ENCODE results near the gene ACTMAP. TPM values are rescaled to one million over a fixed set of nuclear protein-coding genes. Genes with fewer than 3 reads are reported as not detected.

ACTMAP gene
- total and polyA plus RNA-seq, 2 of the 13 experiments (the other 11 are each of a cell fraction or from before 2014, with no cell fraction given), result 2.2 to 7.9 TPM

DNA sequence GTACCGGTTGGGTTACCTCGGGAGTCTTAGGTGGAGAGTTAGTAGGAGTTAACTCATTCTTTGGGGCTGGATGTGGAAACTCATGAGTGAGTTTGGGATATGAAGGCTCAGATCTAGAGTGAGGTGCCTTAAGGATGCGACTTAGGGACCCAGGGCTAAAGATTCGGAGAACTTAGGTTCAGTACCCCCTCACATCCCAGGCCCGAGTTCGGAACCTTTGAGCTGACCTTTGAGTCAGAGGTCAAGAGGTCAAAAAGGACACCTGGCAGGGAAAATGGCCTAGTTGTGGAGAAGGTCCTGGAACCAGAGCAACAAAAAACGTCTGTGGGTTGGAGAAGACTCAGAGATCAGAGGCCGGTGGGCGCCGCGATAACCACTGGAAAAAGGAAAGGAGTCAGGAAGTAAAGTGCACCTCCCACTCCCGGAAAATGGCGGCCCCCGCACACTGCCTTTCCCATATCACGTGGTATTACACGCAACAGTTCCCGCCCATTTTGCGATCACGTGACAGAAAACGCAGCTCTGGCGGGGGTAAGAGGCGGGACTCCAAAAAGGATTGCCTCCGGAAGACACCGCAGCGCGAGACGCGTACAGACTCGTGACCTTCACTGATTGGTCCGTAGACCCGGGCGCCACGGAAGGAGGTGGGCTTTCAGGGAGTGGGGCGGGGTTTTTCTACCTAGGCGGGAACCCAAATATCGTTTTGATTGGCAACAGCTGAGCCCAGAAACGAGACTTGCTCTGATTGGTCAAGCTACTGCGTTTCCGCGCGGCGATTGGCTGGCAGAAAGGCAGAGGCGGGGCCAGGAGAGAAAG, at the start of gene ACTMAP (continued):
- TF ChIP-seq, protein P1, sequence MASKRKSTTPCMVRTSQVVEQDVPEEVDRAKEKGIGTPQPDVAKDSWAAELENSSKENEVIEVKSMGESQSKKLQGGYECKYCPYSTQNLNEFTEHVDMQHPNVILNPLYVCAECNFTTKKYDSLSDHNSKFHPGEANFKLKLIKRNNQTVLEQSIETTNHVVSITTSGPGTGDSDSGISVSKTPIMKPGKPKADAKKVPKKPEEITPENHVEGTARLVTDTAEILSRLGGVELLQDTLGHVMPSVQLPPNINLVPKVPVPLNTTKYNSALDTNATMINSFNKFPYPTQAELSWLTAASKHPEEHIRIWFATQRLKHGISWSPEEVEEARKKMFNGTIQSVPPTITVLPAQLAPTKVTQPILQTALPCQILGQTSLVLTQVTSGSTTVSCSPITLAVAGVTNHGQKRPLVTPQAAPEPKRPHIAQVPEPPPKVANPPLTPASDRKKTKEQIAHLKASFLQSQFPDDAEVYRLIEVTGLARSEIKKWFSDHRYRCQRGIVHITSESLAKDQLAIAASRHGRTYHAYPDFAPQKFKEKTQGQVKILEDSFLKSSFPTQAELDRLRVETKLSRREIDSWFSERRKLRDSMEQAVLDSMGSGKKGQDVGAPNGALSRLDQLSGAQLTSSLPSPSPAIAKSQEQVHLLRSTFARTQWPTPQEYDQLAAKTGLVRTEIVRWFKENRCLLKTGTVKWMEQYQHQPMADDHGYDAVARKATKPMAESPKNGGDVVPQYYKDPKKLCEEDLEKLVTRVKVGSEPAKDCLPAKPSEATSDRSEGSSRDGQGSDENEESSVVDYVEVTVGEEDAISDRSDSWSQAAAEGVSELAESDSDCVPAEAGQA (IDR thresholded peaks at IDR 0.05; ENCODE audit: low read depth), result peak; percentile 93
- TF ChIP-seq, protein P1 (CRISPR knock-in tag; IDR thresholded peaks at IDR 0.05; ENCODE audit: borderline replicate concordance), result no peak; the same call in 1 of the 2 replicates
- TF ChIP-seq, protein P2, sequence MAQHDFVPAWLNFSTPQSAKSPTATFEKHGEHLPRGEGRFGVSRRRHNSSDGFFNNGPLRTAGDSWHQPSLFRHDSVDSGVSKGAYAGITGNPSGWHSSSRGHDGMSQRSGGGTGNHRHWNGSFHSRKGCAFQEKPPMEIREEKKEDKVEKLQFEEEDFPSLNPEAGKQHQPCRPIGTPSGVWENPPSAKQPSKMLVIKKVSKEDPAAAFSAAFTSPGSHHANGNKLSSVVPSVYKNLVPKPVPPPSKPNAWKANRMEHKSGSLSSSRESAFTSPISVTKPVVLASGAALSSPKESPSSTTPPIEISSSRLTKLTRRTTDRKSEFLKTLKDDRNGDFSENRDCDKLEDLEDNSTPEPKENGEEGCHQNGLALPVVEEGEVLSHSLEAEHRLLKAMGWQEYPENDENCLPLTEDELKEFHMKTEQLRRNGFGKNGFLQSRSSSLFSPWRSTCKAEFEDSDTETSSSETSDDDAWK (CRISPR knock-in tag; IDR thresholded peaks at IDR 0.05), result no peak
- TF ChIP-seq ZFP82 (CRISPR knock-in tag; IDR thresholded peaks at IDR 0.05; ENCODE audit: borderline replicate concordance) (no peak), HNRNPL (IDR thresholded peaks at IDR 0.05; ENCODE audit: low read depth, low read length) (0 out of 2 replicates have a peak, but pooled peaks have one; percentile 22), REXO4 (CRISPR knock-in tag; IDR thresholded peaks at IDR 0.05; ENCODE audit: borderline replicate concordance) (no peak), ZNF329 (CRISPR knock-in tag; IDR thresholded peaks at IDR 0.05; ENCODE audit: low read depth) (no peak), SMC3 (IDR thresholded peaks at IDR 0.05; ENCODE audit: low read length) (no peak), SRSF4 (IDR thresholded peaks at IDR 0.05; ENCODE audit: low read depth, low read length, poor library complexity, severe bottlenecking) (no peak)
- TF ChIP-seq, protein P3, sequence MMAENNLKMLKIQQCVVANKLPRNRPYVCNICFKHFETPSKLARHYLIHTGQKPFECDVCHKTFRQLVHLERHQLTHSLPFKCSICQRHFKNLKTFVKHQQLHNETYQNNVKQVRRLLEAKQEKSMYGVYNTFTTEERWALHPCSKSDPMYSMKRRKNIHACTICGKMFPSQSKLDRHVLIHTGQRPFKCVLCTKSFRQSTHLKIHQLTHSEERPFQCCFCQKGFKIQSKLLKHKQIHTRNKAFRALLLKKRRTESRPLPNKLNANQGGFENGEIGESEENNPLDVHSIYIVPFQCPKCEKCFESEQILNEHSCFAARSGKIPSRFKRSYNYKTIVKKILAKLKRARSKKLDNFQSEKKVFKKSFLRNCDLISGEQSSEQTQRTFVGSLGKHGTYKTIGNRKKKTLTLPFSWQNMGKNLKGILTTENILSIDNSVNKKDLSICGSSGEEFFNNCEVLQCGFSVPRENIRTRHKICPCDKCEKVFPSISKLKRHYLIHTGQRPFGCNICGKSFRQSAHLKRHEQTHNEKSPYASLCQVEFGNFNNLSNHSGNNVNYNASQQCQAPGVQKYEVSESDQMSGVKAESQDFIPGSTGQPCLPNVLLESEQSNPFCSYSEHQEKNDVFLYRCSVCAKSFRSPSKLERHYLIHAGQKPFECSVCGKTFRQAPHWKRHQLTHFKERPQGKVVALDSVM (CRISPR knock-in tag; IDR thresholded peaks at IDR 0.05), result no peak
- TF ChIP-seq, protein P4, sequence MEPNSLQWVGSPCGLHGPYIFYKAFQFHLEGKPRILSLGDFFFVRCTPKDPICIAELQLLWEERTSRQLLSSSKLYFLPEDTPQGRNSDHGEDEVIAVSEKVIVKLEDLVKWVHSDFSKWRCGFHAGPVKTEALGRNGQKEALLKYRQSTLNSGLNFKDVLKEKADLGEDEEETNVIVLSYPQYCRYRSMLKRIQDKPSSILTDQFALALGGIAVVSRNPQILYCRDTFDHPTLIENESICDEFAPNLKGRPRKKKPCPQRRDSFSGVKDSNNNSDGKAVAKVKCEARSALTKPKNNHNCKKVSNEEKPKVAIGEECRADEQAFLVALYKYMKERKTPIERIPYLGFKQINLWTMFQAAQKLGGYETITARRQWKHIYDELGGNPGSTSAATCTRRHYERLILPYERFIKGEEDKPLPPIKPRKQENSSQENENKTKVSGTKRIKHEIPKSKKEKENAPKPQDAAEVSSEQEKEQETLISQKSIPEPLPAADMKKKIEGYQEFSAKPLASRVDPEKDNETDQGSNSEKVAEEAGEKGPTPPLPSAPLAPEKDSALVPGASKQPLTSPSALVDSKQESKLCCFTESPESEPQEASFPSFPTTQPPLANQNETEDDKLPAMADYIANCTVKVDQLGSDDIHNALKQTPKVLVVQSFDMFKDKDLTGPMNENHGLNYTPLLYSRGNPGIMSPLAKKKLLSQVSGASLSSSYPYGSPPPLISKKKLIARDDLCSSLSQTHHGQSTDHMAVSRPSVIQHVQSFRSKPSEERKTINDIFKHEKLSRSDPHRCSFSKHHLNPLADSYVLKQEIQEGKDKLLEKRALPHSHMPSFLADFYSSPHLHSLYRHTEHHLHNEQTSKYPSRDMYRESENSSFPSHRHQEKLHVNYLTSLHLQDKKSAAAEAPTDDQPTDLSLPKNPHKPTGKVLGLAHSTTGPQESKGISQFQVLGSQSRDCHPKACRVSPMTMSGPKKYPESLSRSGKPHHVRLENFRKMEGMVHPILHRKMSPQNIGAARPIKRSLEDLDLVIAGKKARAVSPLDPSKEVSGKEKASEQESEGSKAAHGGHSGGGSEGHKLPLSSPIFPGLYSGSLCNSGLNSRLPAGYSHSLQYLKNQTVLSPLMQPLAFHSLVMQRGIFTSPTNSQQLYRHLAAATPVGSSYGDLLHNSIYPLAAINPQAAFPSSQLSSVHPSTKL (CRISPR knock-in tag; IDR thresholded peaks at IDR 0.05), result no peak; the same call in 1 of the 2 replicates
